GM23248 (cell line): ENCODE data around the gene MYADML2. TPM values are rescaled to one million over a fixed set of nuclear protein-coding genes. Genes with fewer than 3 reads are reported as not detected.

Experiments
- DNase-seq: peaks from one replicate; pipeline ENCODE4 v3.0.0-alpha.2; 2015
- H2AFZ ChIP-seq: fragments of 200-600 bp; sonication (generic); 2 replicates; pipeline ENCODE4 v1.6.1; 2016; ENCODE audit warnings: antibody characterized with exemption
- H3F3A ChIP-seq: fragments of 200-600 bp; sonication (generic); 2 replicates; pipeline ENCODE4 v1.6.1; 2016; ENCODE audit warnings: mild to moderate bottlenecking, antibody characterized with exemption, mixed run types; ENCODE audit not compliant: insufficient read depth
- H3K27ac ChIP-seq: fragments of 200-600 bp; sonication (generic); 2 replicates; pipeline ENCODE4 v1.5.1; 2016; ENCODE audit warnings: mild to moderate bottlenecking
- H3K27me3 ChIP-seq: fragments of 200-600 bp; sonication (generic); replicated peaks from 2 replicates; pipeline ENCODE4 v1.6.1; 2016; ENCODE audit warnings: mild to moderate bottlenecking; ENCODE audit not compliant: insufficient read depth
- H3K36me3 ChIP-seq: fragments of 200-600 bp; sonication (generic); 2 replicates; pipeline ENCODE4 v1.6.1; 2016; ENCODE audit warnings: low read depth, mild to moderate bottlenecking
- H3K4me1 ChIP-seq: fragments of 200-600 bp; sonication (generic); 2 replicates; pipeline ENCODE4 v1.6.1; 2016; ENCODE audit warnings: mild to moderate bottlenecking; ENCODE audit not compliant: insufficient read depth
- H3K4me2 ChIP-seq: fragments of 200-600 bp; sonication (generic); one replicate; pipeline ENCODE4 v1.6.1; 2016; ENCODE audit warnings: mild to moderate bottlenecking; ENCODE audit not compliant: unreplicated experiment
- H3K4me3 ChIP-seq: fragments of 200-600 bp; sonication (generic); 2 replicates; pipeline ENCODE4 v1.5.1; 2016; ENCODE audit warnings: mild to moderate bottlenecking
- H3K79me2 ChIP-seq: fragments of 200-600 bp; sonication (generic); 2 replicates; pipeline ENCODE4 v1.6.1; 2016; ENCODE audit warnings: mild to moderate bottlenecking; ENCODE audit not compliant: insufficient read depth
- H3K9ac ChIP-seq: fragments of 200-600 bp; sonication (generic); 2 replicates; pipeline ENCODE4 v1.6.1; 2016; ENCODE audit warnings: mild to moderate bottlenecking
- H3K9me2 ChIP-seq: fragments of 200-600 bp; sonication (generic); 2 replicates; pipeline ENCODE4 v1.6.1; 2016; ENCODE audit warnings: mixed run types, mild to moderate bottlenecking, moderate library complexity; ENCODE audit not compliant: insufficient read depth
- H3K9me3 ChIP-seq: fragments of 200-600 bp; sonication (generic); one replicate; pipeline ENCODE4 v1.6.1; 2017; ENCODE audit warnings: low read depth
- H4K20me1 ChIP-seq: fragments of 200-600 bp; sonication (generic); 2 replicates; pipeline ENCODE4 v1.6.0; 2016; ENCODE audit not compliant: insufficient read depth
- EZH2 ChIP-seq: fragments of 200-600 bp; sonication (generic); IDR thresholded peaks from 2 replicates; pipeline ENCODE4 v1.6.1; 2018; ENCODE audit warnings: antibody characterized with exemption, mild to moderate bottlenecking; ENCODE audit not compliant: insufficient read depth, poor library complexity, severe bottlenecking
- EZH2phosphoT487 ChIP-seq: fragments of 200-600 bp; sonication (generic); IDR thresholded peaks from 2 replicates; pipeline ENCODE4 v1.6.1; 2018; ENCODE audit warnings: antibody characterized with exemption, moderate library complexity, mild to moderate bottlenecking, low read depth; ENCODE audit not compliant: insufficient read depth
- WGBS, 2 experiments: methylation state at CpG; one replicate each; pipeline ENCODE4 v1.1.6; 2015 to 2017; ENCODE audit warnings: low lambda C conversion rate in 2 of 2, low coverage in 1 of 2; ENCODE audit errors: missing lambda C conversion rate in 2 of 2; 5-methylcytosine and 5-hydroxymethylcytosine counted together
- in situ Hi-C: fragments of 300-500 bp; cut with MboI; formaldehyde crosslinking; loops from 2 replicates; pipeline ENCODE4 v1.15.0; 2020
- polyA plus RNA-seq: library from polyadenylated mRNA; unstranded; fragments of >200 nt; fragmentation: Nextera tagmentation; extraction: Ambion mirVana; gene quantifications from 2 replicates; pipeline ENCODE4 v1.2.1, GENCODE V29; 2016
- total RNA-seq: library from RNA; depleted of rRNA; stranded (reverse); fragments of >200 nt; shearing (Covaris generic); gene quantifications from 2 replicates; pipeline ENCODE4 v1.2.3, GENCODE V29; 2014

Gene MYADML2
- total and polyA plus RNA-seq, 2 experiments from 2014 or later: not detected

DNA sequence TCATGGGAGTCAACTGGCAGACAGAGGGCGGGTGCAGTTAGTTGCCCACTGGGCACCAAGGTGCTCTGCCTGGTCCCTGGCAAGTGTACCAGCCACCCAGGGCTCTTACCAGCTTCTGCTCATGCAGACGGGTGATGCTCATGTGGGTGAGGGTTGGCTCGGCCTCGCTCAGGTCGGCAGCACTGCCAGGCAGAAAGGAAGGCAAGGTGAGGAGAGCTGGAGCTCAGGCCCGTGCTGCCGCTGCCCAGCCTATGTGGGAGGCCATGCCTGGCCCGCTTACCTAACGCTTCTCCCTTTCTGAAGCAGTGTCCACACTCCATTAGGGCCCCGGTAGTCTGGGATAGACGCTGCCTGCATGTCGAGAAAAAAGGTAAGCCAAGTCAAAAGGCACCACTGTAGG, 31.7 kb downstream of the MYADML2 start:
- Histone ChIP-seq H2AFZ (no peak overlapping the region), H3K36me3 (0 out of 2 replicates have a peak, but pooled peaks cover 10% of the 10 kb centered on the region), H3K9ac (no peak overlapping the region), H3K4me2 (no peak overlapping the region), H3K4me3 (no peak overlapping the region), H3K27me3 (no peaks in the 10 kb centered on the region), H3K27ac (no peak overlapping the region), H3F3A (peaks cover 5% of the 10 kb centered on the region; the same call in 1 of the 2 replicates), H3K4me1 (peaks cover 11% of the 10 kb centered on the region; the same call in 1 of the 2 replicates), H4K20me1 (no peaks in the 10 kb centered on the region), H3K9me2 (no peaks in the 10 kb centered on the region), H3K9me3 (no peaks in the 10 kb centered on the region), H3K79me2 (peaks cover 41% of the 10 kb centered on the region)
- in situ Hi-C loops: no loop called here
- DNase-seq: no peak
- 91 to 93% methylated on average over 11 to 12 of the region's 12 CpGs for WGBS, 2 experiments
- TF ChIP-seq EZH2 (no peak), EZH2phosphoT487 (no peak)

DNA sequence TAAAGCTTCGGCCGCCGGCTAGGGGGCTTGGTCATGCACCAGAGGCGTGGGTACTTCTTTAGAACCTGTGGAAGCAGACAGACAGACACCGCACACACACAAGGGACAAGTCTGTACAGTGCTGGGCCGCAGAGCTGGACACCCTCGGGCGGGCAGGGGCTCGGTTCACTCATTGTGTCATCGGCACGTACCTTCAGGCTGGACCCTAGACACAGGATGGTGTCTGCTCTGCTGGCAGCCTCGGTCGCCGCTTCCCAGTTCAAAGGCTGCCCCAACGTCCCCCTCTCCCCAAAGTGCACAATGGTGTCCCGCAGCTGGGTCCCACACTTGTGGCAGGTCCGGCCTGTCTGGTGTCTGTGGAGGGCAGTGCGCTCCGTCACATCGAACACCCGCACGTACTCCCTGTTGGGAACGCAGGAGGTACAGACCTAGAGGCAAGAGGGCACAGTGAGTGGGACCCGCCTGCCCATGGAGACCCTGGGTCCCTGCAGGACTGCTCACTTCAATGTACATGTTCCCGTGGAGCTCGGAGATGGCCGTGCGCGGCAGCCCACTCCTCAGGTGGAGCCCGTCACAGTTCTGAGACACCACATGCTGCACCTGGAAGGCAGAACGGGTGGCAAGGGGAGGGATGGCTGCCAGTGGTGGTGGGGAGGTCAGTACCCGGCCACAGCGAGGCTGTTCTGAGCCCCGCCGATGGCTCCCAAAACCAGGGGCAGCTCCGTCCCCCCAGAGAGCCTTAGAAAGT, 32.8 kb downstream of the MYADML2 start:
- no peak overlapping the region for H3K27ac ChIP-seq
- H3K9me3 ChIP-seq: no peaks in the 10 kb centered on the region
- peaks cover 12% of the 10 kb centered on the region; the same call in 1 of the 2 replicates for H3K4me1 ChIP-seq
- H3K9me2 ChIP-seq: no peaks in the 10 kb centered on the region
- H3K79me2 ChIP-seq: peaks cover 30% of the 10 kb centered on the region
- DNase-seq: no peak
- no peak overlapping the region for H3K4me2 ChIP-seq
- no peak overlapping the region for H2AFZ ChIP-seq
- no peaks in the 10 kb centered on the region for H4K20me1 ChIP-seq
- in situ Hi-C loops: no loop called here
- 0 out of 2 replicates have a peak, but pooled peaks cover 10% of the 10 kb centered on the region for H3K36me3 ChIP-seq
- no peak for TF ChIP-seq EZH2phosphoT487
- no peak overlapping the region for H3K4me3 ChIP-seq
- H3K27me3 ChIP-seq: no peaks in the 10 kb centered on the region
- no peak overlapping the region for H3K9ac ChIP-seq
- WGBS, 2 experiments: 96% methylated on average over 29 to 36 of the region's 36 CpGs
- H3F3A ChIP-seq: peaks cover 5% of the 10 kb centered on the region; the same call in 1 of the 2 replicates

GRCh38 chr17:81913394-81914102, 33.5 kb downstream of the MYADML2 start:
- in situ Hi-C loops: no loop called here
- Histone ChIP-seq H3K79me2 (peaks cover 23% of the 10 kb centered on the region), H3F3A (peaks cover 5% of the 10 kb centered on the region; the same call in 1 of the 2 replicates)

GRCh38 chr17:81912441-81913309, 34.4 kb downstream of the MYADML2 start:
- DNase-seq: no peak
- H4K20me1 ChIP-seq: no peaks in the 10 kb centered on the region
- no peaks in the 10 kb centered on the region for H3K9me2 ChIP-seq
- no peak overlapping the region for H3K9ac ChIP-seq
- H3K4me1 ChIP-seq: peaks cover 12% of the 10 kb centered on the region; the same call in 1 of the 2 replicates
- H3K27ac ChIP-seq: no peak overlapping the region
- H3K27me3 ChIP-seq: no peaks in the 10 kb centered on the region
- WGBS, 2 experiments: 96% methylated on average over 32 of the region's 32 CpGs
- 0 out of 2 replicates have a peak, but pooled peaks cover 10% of the 10 kb centered on the region for H3K36me3 ChIP-seq
- no peaks in the 10 kb centered on the region for H3K9me3 ChIP-seq
- no peak overlapping the region for H2AFZ ChIP-seq
- H3F3A ChIP-seq: peaks cover 5% of the 10 kb centered on the region; the same call in 1 of the 2 replicates
- TF ChIP-seq EZH2phosphoT487 (no peak), EZH2 (no peak)
- H3K4me2 ChIP-seq: no peak overlapping the region
- H3K79me2 ChIP-seq: peaks cover 19% of the 10 kb centered on the region
- H3K4me3 ChIP-seq: no peak overlapping the region
- in situ Hi-C loops: no loop called here

More at GRCh38 chr17:81913394-81914102, 33.5 kb downstream of the MYADML2 start:
- WGBS, 2 experiments: 95 to 97% methylated on average over 30 to 31 of the region's 31 CpGs
- peaks cover 12% of the 10 kb centered on the region; the same call in 1 of the 2 replicates for H3K4me1 ChIP-seq
- DNase-seq: no peak
- no peak overlapping the region for H3K4me2 ChIP-seq
- H3K27me3 ChIP-seq: no peaks in the 10 kb centered on the region
- H3K27ac ChIP-seq: no peak overlapping the region
- H4K20me1 ChIP-seq: no peaks in the 10 kb centered on the region
- no peaks in the 10 kb centered on the region for H3K9me2 ChIP-seq
- no peak overlapping the region for H3K9ac ChIP-seq
- no peak overlapping the region for H3K4me3 ChIP-seq
- H3K9me3 ChIP-seq: no peaks in the 10 kb centered on the region
- H3K36me3 ChIP-seq: 0 out of 2 replicates have a peak, but pooled peaks cover 10% of the 10 kb centered on the region
- TF ChIP-seq EZH2: no peak
- no peak for TF ChIP-seq EZH2phosphoT487
- no peak overlapping the region for H2AFZ ChIP-seq
